Measurements from ENCODE around the gene TBC1D22B.
A peak's percentile ranks its signal among the peaks of the same experiment; 100 is the strongest.

GRCh38 chr6:37324131-37325033 is 66.8 kb downstream of the TBC1D22B start:
- TF ChIP-seq CTCF (IDR thresholded peaks at IDR 0.05; ENCODE audit: extremely low read depth in 1 of 2, insufficient read depth in 1 of 2, low read depth in 1 of 2, low read length in 2 of 2) = no peak
- no peak for TF ChIP-seq EZH2 (IDR thresholded peaks at IDR 0.05; ENCODE audit: borderline replicate concordance, low read depth, low read length, severe bottlenecking)
- no peak for TF ChIP-seq POLR2A (IDR thresholded peaks at IDR 0.05; ENCODE audit: low read depth, low read length)
- peak; percentile 88 for TF ChIP-seq FOS (IDR thresholded peaks at IDR 0.05; ENCODE audit: borderline replicate concordance, insufficient read depth, low read length)

All from endothelial cell of umbilical vein (primary cell).